Measurements from ENCODE around the gene NPAT.

The NPAT gene

DNA sequence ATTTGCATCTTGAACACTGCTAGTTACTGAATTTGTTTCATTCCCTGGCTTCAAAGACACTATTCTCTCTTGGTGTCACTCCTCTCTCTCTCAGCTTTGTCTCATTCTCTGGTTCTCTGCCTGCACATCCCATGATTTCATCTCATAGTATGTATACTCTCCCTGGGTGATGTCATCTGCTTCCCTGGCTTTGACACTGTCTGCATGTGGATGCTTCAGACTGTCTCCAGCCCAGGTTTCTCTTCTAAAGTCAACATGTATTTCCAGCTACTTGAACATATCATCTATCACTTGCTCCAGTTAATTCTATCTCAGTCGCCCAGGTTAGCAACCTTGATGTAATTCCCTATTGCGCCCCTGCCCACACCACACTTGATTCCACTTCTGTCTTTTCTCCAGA lies 110.4 kb downstream of the NPAT start:
- Histone ChIP-seq H3K4me3 (no peak overlapping the region), H4K20me1 (peaks cover 0 to 14% (median 0%) of the 10 kb centered on the region in 11 experiments; a peak in 4 of 22 replicates), H3K36me3 (peaks cover 0 to 35% (median 3%) of the 10 kb centered on the region in 11 experiments; a peak in 11 of 22 replicates), H3K27me3 (no peaks in the 10 kb centered on the region), H3K4me2 (no peak overlapping the region), H3K9me3 (replicated peaks in 1 of 11) (no peaks in the 10 kb centered on the region), H3K9ac (no peak overlapping the region), H3K4me1 (peaks cover 15 to 32% (median 21%) of the 10 kb centered on the region in 10 experiments), H3K27ac (no peak overlapping the region)
- TF ChIP-seq Cebpa-rat (IDR thresholded peaks at IDR 0.05) = no peak

DNA sequence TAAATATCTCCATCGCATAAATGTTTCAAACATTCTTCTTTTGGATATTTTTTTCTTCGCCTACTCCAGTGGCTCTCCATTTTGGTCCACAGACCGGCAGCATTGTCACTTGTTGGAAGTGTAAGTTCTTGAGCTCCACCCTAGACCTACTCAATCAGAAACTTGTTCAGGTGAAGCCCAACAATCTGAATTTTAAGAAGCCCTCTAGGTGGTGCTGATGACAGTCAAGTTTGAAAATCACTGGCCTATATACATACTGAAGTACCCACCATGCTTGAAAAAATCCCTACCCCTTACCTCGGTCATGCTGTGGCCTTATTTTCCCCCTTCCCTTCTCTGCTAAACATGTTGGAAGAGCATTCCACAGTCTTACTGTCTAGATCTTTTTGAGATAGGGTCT lies 111.3 kb downstream of the NPAT start:
- Histone ChIP-seq H3K36me3 (peaks cover 0 to 43% (median 4%) of the 10 kb centered on the region in 11 experiments; a peak in 15 of 22 replicates), H4K20me1 (peaks cover 0 to 14% (median 0%) of the 10 kb centered on the region in 11 experiments; a peak in 4 of 22 replicates), H3K9ac (no peak overlapping the region), H3K4me1 (peaks cover 15 to 26% (median 17%) of the 10 kb centered on the region in 10 experiments), H3K27ac (no peak overlapping the region), H3K9me3 (replicated peaks in 1 of 11) (no peaks in the 10 kb centered on the region), H3K4me3 (no peak overlapping the region), H3K4me2 (no peak overlapping the region), H3K27me3 (no peaks in the 10 kb centered on the region)
- no peak for TF ChIP-seq Cebpa-rat (IDR thresholded peaks at IDR 0.05)

Measured in BLaER1 treated with 17β-estradiol and CSF1 and Interleukin-3, amounts not matched to agents 10 nM and 100 nM (cell line).